Measurements from ENCODE around the gene OSGIN1. TPM values are rescaled to one million over a fixed set of nuclear protein-coding genes. Genes with fewer than 3 reads are reported as not detected.

Gene OSGIN1
- polyA plus RNA-seq, 1 donor from 2014 or later: 2.1 TPM

DNA sequence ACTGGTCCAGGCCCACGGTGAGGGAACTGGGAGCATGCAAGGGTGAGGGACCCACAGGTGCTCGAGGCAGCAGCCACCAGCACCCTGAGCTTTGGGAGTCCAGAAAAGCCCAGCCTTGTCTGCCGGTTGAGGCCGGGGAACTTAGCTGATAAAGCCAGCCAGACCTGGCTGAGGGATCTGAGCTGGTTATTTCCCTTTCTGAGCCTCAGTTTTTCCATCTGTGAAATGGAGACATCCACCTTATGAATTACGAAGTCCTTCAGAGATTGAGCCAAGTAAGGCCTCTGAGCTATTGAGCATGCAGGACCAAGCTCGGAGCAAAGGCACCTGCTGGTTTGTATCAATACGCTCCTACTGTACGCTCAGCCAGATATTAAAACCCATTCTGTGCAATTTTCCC, 28.8 kb downstream of the OSGIN1 start:
- Histone ChIP-seq H4K20me1 (ENCODE audit: insufficient read depth) (no peaks in the 10 kb centered on the region), H3K36me3 (ENCODE audit: insufficient read depth, low read length) (no peaks in the 10 kb centered on the region), H3K9me2 (ENCODE audit: insufficient read depth, low read length) (no peaks in the 10 kb centered on the region), H3K9ac (ENCODE audit: low read length) (no peak overlapping the region), H2AFZ (ENCODE audit: low read depth, low read length) (no peak overlapping the region), H3F3A (ENCODE audit: insufficient read depth, low read length, poor library complexity, severe bottlenecking) (no peaks in the 10 kb centered on the region), H3K27me3 (ENCODE audit: insufficient read depth, low read depth, low read length) (no peaks in the 10 kb centered on the region), H3K4me3 (ENCODE audit: low read length) (no peak overlapping the region), H3K4me2 (ENCODE audit: low read length) (no peak overlapping the region), H3K27ac (ENCODE audit: low read length) (no peak overlapping the region), H3K79me2 (replicated peaks; ENCODE audit: insufficient read depth, low read length) (no peaks in the 10 kb centered on the region), H3K9me3 (ENCODE audit: low read length) (peaks cover 4% of the 10 kb centered on the region)
- TF ChIP-seq TAF1 (IDR thresholded peaks at IDR 0.05; ENCODE audit: low read depth): no peak
- no peak for TF ChIP-seq EZH2 (IDR thresholded peaks at IDR 0.05; ENCODE audit: borderline replicate concordance, insufficient read depth, low read length, poor library complexity, severe bottlenecking)
- no peak for TF ChIP-seq SMC3 (conservative IDR thresholded peaks at IDR 0.05; ENCODE audit: poor library complexity)
- no peak for TF ChIP-seq RAD21 (conservative IDR thresholded peaks at IDR 0.05)
- TF ChIP-seq, protein P1, sequence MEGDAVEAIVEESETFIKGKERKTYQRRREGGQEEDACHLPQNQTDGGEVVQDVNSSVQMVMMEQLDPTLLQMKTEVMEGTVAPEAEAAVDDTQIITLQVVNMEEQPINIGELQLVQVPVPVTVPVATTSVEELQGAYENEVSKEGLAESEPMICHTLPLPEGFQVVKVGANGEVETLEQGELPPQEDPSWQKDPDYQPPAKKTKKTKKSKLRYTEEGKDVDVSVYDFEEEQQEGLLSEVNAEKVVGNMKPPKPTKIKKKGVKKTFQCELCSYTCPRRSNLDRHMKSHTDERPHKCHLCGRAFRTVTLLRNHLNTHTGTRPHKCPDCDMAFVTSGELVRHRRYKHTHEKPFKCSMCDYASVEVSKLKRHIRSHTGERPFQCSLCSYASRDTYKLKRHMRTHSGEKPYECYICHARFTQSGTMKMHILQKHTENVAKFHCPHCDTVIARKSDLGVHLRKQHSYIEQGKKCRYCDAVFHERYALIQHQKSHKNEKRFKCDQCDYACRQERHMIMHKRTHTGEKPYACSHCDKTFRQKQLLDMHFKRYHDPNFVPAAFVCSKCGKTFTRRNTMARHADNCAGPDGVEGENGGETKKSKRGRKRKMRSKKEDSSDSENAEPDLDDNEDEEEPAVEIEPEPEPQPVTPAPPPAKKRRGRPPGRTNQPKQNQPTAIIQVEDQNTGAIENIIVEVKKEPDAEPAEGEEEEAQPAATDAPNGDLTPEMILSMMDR (IDR thresholded peaks at IDR 0.05; ENCODE audit: poor library complexity, severe bottlenecking): no peak
- no peak for TF ChIP-seq POLR2AphosphoS5 (IDR thresholded peaks at IDR 0.05)
- TF ChIP-seq, protein P2, sequence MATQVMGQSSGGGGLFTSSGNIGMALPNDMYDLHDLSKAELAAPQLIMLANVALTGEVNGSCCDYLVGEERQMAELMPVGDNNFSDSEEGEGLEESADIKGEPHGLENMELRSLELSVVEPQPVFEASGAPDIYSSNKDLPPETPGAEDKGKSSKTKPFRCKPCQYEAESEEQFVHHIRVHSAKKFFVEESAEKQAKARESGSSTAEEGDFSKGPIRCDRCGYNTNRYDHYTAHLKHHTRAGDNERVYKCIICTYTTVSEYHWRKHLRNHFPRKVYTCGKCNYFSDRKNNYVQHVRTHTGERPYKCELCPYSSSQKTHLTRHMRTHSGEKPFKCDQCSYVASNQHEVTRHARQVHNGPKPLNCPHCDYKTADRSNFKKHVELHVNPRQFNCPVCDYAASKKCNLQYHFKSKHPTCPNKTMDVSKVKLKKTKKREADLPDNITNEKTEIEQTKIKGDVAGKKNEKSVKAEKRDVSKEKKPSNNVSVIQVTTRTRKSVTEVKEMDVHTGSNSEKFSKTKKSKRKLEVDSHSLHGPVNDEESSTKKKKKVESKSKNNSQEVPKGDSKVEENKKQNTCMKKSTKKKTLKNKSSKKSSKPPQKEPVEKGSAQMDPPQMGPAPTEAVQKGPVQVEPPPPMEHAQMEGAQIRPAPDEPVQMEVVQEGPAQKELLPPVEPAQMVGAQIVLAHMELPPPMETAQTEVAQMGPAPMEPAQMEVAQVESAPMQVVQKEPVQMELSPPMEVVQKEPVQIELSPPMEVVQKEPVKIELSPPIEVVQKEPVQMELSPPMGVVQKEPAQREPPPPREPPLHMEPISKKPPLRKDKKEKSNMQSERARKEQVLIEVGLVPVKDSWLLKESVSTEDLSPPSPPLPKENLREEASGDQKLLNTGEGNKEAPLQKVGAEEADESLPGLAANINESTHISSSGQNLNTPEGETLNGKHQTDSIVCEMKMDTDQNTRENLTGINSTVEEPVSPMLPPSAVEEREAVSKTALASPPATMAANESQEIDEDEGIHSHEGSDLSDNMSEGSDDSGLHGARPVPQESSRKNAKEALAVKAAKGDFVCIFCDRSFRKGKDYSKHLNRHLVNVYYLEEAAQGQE (IDR thresholded peaks at IDR 0.05; ENCODE audit: borderline replicate concordance): no peak
- no peak for TF ChIP-seq EP300 (conservative IDR thresholded peaks at IDR 0.05; ENCODE audit: poor library complexity, severe bottlenecking)
- no peak for TF ChIP-seq MXI1 (conservative IDR thresholded peaks at IDR 0.05; ENCODE audit: poor library complexity, severe bottlenecking)

DNA sequence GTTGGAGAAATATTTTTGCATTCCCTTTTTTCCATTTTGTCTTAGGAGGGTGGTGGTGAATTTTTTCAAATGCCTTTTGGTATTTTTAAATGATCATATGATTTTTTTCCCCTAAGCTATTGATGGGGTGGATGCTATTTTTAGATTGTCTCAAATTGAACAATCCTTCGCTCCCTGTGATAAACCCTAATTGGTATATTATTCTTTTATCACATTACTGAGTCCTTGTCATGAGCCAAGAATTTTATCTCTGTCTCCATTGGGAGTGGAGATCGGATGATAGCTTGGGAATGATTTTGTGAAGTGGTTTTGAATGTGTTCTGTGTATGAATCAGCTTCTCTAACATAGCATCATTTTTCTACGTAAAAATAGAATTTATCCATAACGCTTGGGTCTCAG, 30.5 kb downstream of the OSGIN1 start:
- Histone ChIP-seq H3K27ac (ENCODE audit: low read length) (no peak overlapping the region), H3K9me2 (ENCODE audit: insufficient read depth, low read length) (no peaks in the 10 kb centered on the region), H3K79me2 (replicated peaks; ENCODE audit: insufficient read depth, low read length) (no peaks in the 10 kb centered on the region), H3K9me3 (ENCODE audit: low read length) (peaks cover 4% of the 10 kb centered on the region), H4K20me1 (ENCODE audit: insufficient read depth) (no peaks in the 10 kb centered on the region), H3F3A (ENCODE audit: insufficient read depth, low read length, poor library complexity, severe bottlenecking) (no peaks in the 10 kb centered on the region), H2AFZ (ENCODE audit: low read depth, low read length) (no peak overlapping the region), H3K4me3 (ENCODE audit: low read length) (no peak overlapping the region), H3K9ac (ENCODE audit: low read length) (no peak overlapping the region), H3K36me3 (ENCODE audit: insufficient read depth, low read length) (no peaks in the 10 kb centered on the region), H3K27me3 (ENCODE audit: insufficient read depth, low read depth, low read length) (no peaks in the 10 kb centered on the region), H3K4me2 (ENCODE audit: low read length) (no peak overlapping the region)
- TF ChIP-seq, protein P1 (IDR thresholded peaks at IDR 0.05; ENCODE audit: poor library complexity, severe bottlenecking): no peak
